Activated T-helper 2 cell treated with anti-CD3 and anti-CD28 coated beads, Interferon-gamma antibody, Interleukin-2, Interleukin-4, amounts not matched to agents 10 μg/mL and 5 μg/mL and 100 μg/mL, durations not matched to agents 14 hours and 24 hours and 36 hours (primary cell): ENCODE data around the gene PCDH8. TPM values are rescaled to one million over a fixed set of nuclear protein-coding genes. Genes with fewer than 3 reads are reported as not detected.
"Not testable (repeated sequence)": the region's sequence is repeated elsewhere in the genome, so short reads cannot be mapped to it uniquely, and the experiment has no call there.

ENCODE experiments used
- DNase-seq: peaks from one replicate; pipeline ENCODE4 v3.0.0; 2021; ENCODE audit warnings: low spot score
- H3K27ac Mint-ChIP-seq: one replicate; pipeline ENCODE4 v1.8.0; 2021; ENCODE audit warnings: mixed read lengths
- H3K27me3 Mint-ChIP-seq: one replicate; pipeline ENCODE4 v1.8.0; 2021; ENCODE audit warnings: low read depth, mixed read lengths
- H3K36me3 Mint-ChIP-seq: one replicate; pipeline ENCODE4 v1.8.0; 2021; ENCODE audit warnings: low read depth, mixed read lengths
- H3K4me1 Mint-ChIP-seq: one replicate; pipeline ENCODE4 v1.8.0; 2021; ENCODE audit warnings: low read depth, mixed read lengths
- H3K4me3 Mint-ChIP-seq: one replicate; pipeline ENCODE4 v1.8.0; 2021; ENCODE audit warnings: low read depth, mild to moderate bottlenecking, moderate library complexity, mixed read lengths
- H3K9me3 Mint-ChIP-seq: one replicate; pipeline ENCODE4 v1.8.0; 2021; ENCODE audit warnings: mixed read lengths
- intact Hi-C: fragments of 100-400 bp; cut with micrococcal nuclease; formaldehyde crosslinking; loops from one replicate; pipeline ENCODE4 v1.15.1; 2023
- total RNA-seq: library from RNA; stranded (reverse); gene quantifications from 2 replicates; pipeline ENCODE4 v1.2.3, GENCODE V29; 2022

The PCDH8 gene
- total RNA-seq, 1 donor from 2014 or later, result 0.14 TPM

GRCh38 chr13:52830946-52831345 is 17.5 kb downstream of the PCDH8 start:
- Mint-ChIP-seq H3K27me3 (peaks cover 28% of the 10 kb centered on the region), H3K36me3 (no peaks in the 10 kb centered on the region), H3K9me3 (no peaks in the 10 kb centered on the region), H3K4me1 (no peaks in the 10 kb centered on the region), H3K27ac (no peak overlapping the region), H3K4me3 (no peak overlapping the region)
- no peak for DNase-seq
- intact Hi-C loops, result no loop called here

- Mint-ChIP-seq H3K4me3 (no peak overlapping the region), H3K36me3 (no peaks in the 10 kb centered on the region), H3K4me1 (no peaks in the 10 kb centered on the region), H3K27ac (no peak overlapping the region), H3K27me3 (peaks cover 13% of the 10 kb centered on the region), H3K9me3 (no peaks in the 10 kb centered on the region)
- DNase-seq, result no peak
- intact Hi-C loops, result no loop called here
These were observed 20.6 kb downstream of the PCDH8 start for GRCh38 chr13:52827839-52828238.

- not testable (repeated sequence) for H3K9me3 Mint-ChIP-seq
These were observed 30.6 kb downstream of the PCDH8 start for GRCh38 chr13:52817886-52818285.

GRCh38 chr13:52815330-52815729 is 33.1 kb downstream of the PCDH8 start:
- H3K36me3 Mint-ChIP-seq, result no peaks in the 10 kb centered on the region
- H3K27me3 Mint-ChIP-seq, result no peaks in the 10 kb centered on the region
- intact Hi-C loops, result no loop called here
- DNase-seq, result no peak
- no peaks in the 10 kb centered on the region for H3K4me1 Mint-ChIP-seq
- no peaks in the 10 kb centered on the region for H3K9me3 Mint-ChIP-seq
- H3K4me3 Mint-ChIP-seq, result no peak overlapping the region
- no peak overlapping the region for H3K27ac Mint-ChIP-seq

More at GRCh38 chr13:52817886-52818285, 30.6 kb downstream of the PCDH8 start:
- H3K4me1 Mint-ChIP-seq, H3K27me3 Mint-ChIP-seq, H3K4me3 Mint-ChIP-seq, DNase-seq, H3K27ac Mint-ChIP-seq, H3K36me3 Mint-ChIP-seq, intact Hi-C loops: not testable (repeated sequence)

- peaks cover 6% of the 10 kb centered on the region for H3K4me1 Mint-ChIP-seq
- intact Hi-C loops, result no loop called here
- no peak overlapping the region for H3K4me3 Mint-ChIP-seq
- no peaks in the 10 kb centered on the region for H3K36me3 Mint-ChIP-seq
- no peaks in the 10 kb centered on the region for H3K9me3 Mint-ChIP-seq
- no peak for DNase-seq
- H3K27me3 Mint-ChIP-seq, result no peaks in the 10 kb centered on the region
- H3K27ac Mint-ChIP-seq, result no peak overlapping the region
These were observed 35.5 kb downstream of the PCDH8 start for GRCh38 chr13:52812941-52813340.

GRCh38 chr13:52811841-52812240 is 36.6 kb downstream of the PCDH8 start:
- DNase-seq, result no peak
- Mint-ChIP-seq H3K4me3 (no peak overlapping the region), H3K27me3 (no peaks in the 10 kb centered on the region), H3K36me3 (no peaks in the 10 kb centered on the region), H3K4me1 (peaks cover 6% of the 10 kb centered on the region), H3K9me3 (no peaks in the 10 kb centered on the region), H3K27ac (no peak overlapping the region)
- intact Hi-C loops, result no loop called here

GRCh38 chr13:52810526-52810925 is 37.9 kb downstream of the PCDH8 start:
- Mint-ChIP-seq H3K27ac (no peak overlapping the region), H3K4me3 (no peak overlapping the region), H3K27me3 (no peaks in the 10 kb centered on the region), H3K36me3 (no peaks in the 10 kb centered on the region), H3K4me1 (peaks cover 6% of the 10 kb centered on the region), H3K9me3 (no peaks in the 10 kb centered on the region)
- intact Hi-C loops, result no loop called here
- DNase-seq, result no peak

- Mint-ChIP-seq H3K4me1 (peaks cover 6% of the 10 kb centered on the region), H3K9me3 (no peaks in the 10 kb centered on the region), H3K27ac (no peak overlapping the region), H3K27me3 (no peaks in the 10 kb centered on the region), H3K4me3 (no peak overlapping the region), H3K36me3 (no peaks in the 10 kb centered on the region)
- intact Hi-C loops, result no loop called here
- DNase-seq, result no peak
These were observed 38.4 kb downstream of the PCDH8 start for GRCh38 chr13:52810011-52810410.

GRCh38 chr13:52809310-52809769 is 39.1 kb downstream of the PCDH8 start:
- intact Hi-C loops, result loop anchor here (2.0 to 5.0 kb wide), 2 partner anchors 142 to 201 kb away; no protein-coding TSS in a partner anchor
- H3K27me3 Mint-ChIP-seq, result no peaks in the 10 kb centered on the region
- no peak overlapping the region for H3K4me3 Mint-ChIP-seq
- peak; percentile 51 for DNase-seq
- no peaks in the 10 kb centered on the region for H3K36me3 Mint-ChIP-seq
- peaks cover 6% of the 10 kb centered on the region for H3K4me1 Mint-ChIP-seq
- no peak overlapping the region for H3K27ac Mint-ChIP-seq
- no peaks in the 10 kb centered on the region for H3K9me3 Mint-ChIP-seq

- DNase-seq, result no peak
- Mint-ChIP-seq H3K27me3 (no peaks in the 10 kb centered on the region), H3K36me3 (no peaks in the 10 kb centered on the region), H3K27ac (no peak overlapping the region), H3K4me3 (no peak overlapping the region), H3K9me3 (no peaks in the 10 kb centered on the region), H3K4me1 (peaks cover 6% of the 10 kb centered on the region)
- intact Hi-C loops, result loop anchor here (2.0 to 5.0 kb wide), 2 partner anchors 142 to 200 kb away; no protein-coding TSS in a partner anchor
These were observed 39.6 kb downstream of the PCDH8 start for GRCh38 chr13:52808842-52809219.

- intact Hi-C loops, result loop anchor here (5.0 kb wide), 1 partner anchor 139 kb away; no protein-coding TSS in a partner anchor
- H3K27ac Mint-ChIP-seq, result no peak overlapping the region
- peaks cover 6% of the 10 kb centered on the region for H3K4me1 Mint-ChIP-seq
- no peaks in the 10 kb centered on the region for H3K9me3 Mint-ChIP-seq
- H3K27me3 Mint-ChIP-seq, result peaks cover 2% of the 10 kb centered on the region
- no peak overlapping the region for H3K4me3 Mint-ChIP-seq
- no peaks in the 10 kb centered on the region for H3K36me3 Mint-ChIP-seq
- DNase-seq, result no peak
These were observed 42.4 kb downstream of the PCDH8 start for GRCh38 chr13:52806029-52806428.

GRCh38 chr13:52804202-52804641 is 44.2 kb downstream of the PCDH8 start:
- Mint-ChIP-seq H3K36me3 (no peaks in the 10 kb centered on the region), H3K4me1 (peaks cover under 1% of the 10 kb centered on the region), H3K9me3 (no peaks in the 10 kb centered on the region), H3K27ac (no peak overlapping the region), H3K27me3 (peaks cover 2% of the 10 kb centered on the region), H3K4me3 (no peak overlapping the region)
- intact Hi-C loops, result no loop called here
- DNase-seq, result no peak

GRCh38 chr13:52800856-52801255 is 47.6 kb downstream of the PCDH8 start:
- Mint-ChIP-seq H3K36me3 (no peaks in the 10 kb centered on the region), H3K4me3 (no peak overlapping the region), H3K27ac (no peak overlapping the region), H3K4me1 (no peaks in the 10 kb centered on the region), H3K27me3 (peaks cover 2% of the 10 kb centered on the region), H3K9me3 (no peaks in the 10 kb centered on the region)
- intact Hi-C loops, result no loop called here
- no peak for DNase-seq
